ENCODE measurements around the gene PSEN2. TPM values are rescaled to one million over a fixed set of nuclear protein-coding genes. Genes with fewer than 3 reads are reported as not detected.
"Not testable (repeated sequence)": the region's sequence is repeated elsewhere in the genome, so short reads cannot be mapped to it uniquely, and the experiment has no call there.

PSEN2 gene
- total RNA-seq, 2 experiments from 2014 or later, result 0.81 to 1.2 TPM

- H3K27me3 Mint-ChIP-seq, result peaks cover 4% of the 10 kb centered on the region
- intact Hi-C loops (cut with DNase I, micrococcal nuclease), result no loop called here
- POLR2A ChIA-PET, result no interaction called here
- no peak for TF ChIP-seq CTCF (IDR thresholded peaks at IDR 0.05)
- no peak overlapping the region for H3K27ac Mint-ChIP-seq
- ATAC-seq (ENCODE audit: poor library complexity) (no peak), DNase-seq (no peak)
- Histone ChIP-seq H3K27ac (ENCODE audit: low read depth in 1 of 2, low read length in 2 of 2) (no peak overlapping the region), H3K4me1 (ENCODE audit: insufficient read depth, low read length) (no peaks in the 10 kb centered on the region), H3K36me3 (ENCODE audit: insufficient read depth, low read length) (no peaks in the 10 kb centered on the region), H3K4me3 (ENCODE audit: low read length) (no peak overlapping the region), H3K27me3 (ENCODE audit: control insufficient read depth in 1 of 2, insufficient read depth in 2 of 2, low read length in 2 of 2) (no peaks in the 10 kb centered on the region), H3K9me3 (ENCODE audit: control insufficient read depth in 1 of 2, insufficient read depth in 1 of 2, low read length in 2 of 2) (no peaks in the 10 kb centered on the region)
- H3K9me3 Mint-ChIP-seq, result no peaks in the 10 kb centered on the region
- no peak overlapping the region for H3K4me3 Mint-ChIP-seq
- CTCF ChIA-PET, result no interaction called here
- no peaks in the 10 kb centered on the region for H3K36me3 Mint-ChIP-seq (ENCODE audit: low read depth)
- no peaks in the 10 kb centered on the region for H3K4me1 Mint-ChIP-seq (ENCODE audit: low read depth)
Measured at GRCh38 chr1:226921504-226921903, 51.1 kb downstream of the PSEN2 start.

- H3K9me3 Mint-ChIP-seq; H3K27ac Mint-ChIP-seq; H3K4me3 Mint-ChIP-seq; H3K36me3 ChIP-seq (ENCODE audit: insufficient read depth, low read length); H3K9me3 ChIP-seq (ENCODE audit: control insufficient read depth in 1 of 2, insufficient read depth in 1 of 2, low read length in 2 of 2); H3K27me3 Mint-ChIP-seq; H3K27ac ChIP-seq (ENCODE audit: low read depth in 1 of 2, low read length in 2 of 2); DNase-seq; H3K36me3 Mint-ChIP-seq (ENCODE audit: low read depth); ATAC-seq (ENCODE audit: poor library complexity); POLR2A ChIA-PET; H3K4me1 Mint-ChIP-seq (ENCODE audit: low read depth); CTCF ChIA-PET; H3K4me1 ChIP-seq (ENCODE audit: insufficient read depth, low read length); H3K4me3 ChIP-seq (ENCODE audit: low read length); H3K27me3 ChIP-seq (ENCODE audit: control insufficient read depth in 1 of 2, insufficient read depth in 2 of 2, low read length in 2 of 2): not testable (repeated sequence)
- intact Hi-C loops (cut with DNase I, micrococcal nuclease), result loop anchor here in 1 of 2 experiments (10.0 kb wide), 2 partner anchors 505 to 865 kb away; partner anchors contain the start of gene H3-3A
Measured at GRCh38 chr1:226929260-226930111, 59.1 kb downstream of the PSEN2 start.

- CTCF ChIA-PET, result no interaction called here
- intact Hi-C loops (cut with DNase I, micrococcal nuclease), result loop anchor here in 1 of 2 experiments (10.0 kb wide), 2 partner anchors 510 to 870 kb away; partner anchors contain the start of gene H3-3A
- no peak overlapping the region for H3K27ac Mint-ChIP-seq
- H3K4me3 Mint-ChIP-seq, result no peak overlapping the region
- H3K36me3 ChIP-seq (ENCODE audit: insufficient read depth, low read length), result no peaks in the 10 kb centered on the region
- no peak for ATAC-seq (ENCODE audit: poor library complexity)
- H3K9me3 ChIP-seq (ENCODE audit: control insufficient read depth in 1 of 2, insufficient read depth in 1 of 2, low read length in 2 of 2), result peaks cover 0 to 19% of the 10 kb centered on the region in 2 experiments
- H3K9me3 Mint-ChIP-seq, result peaks cover 13% of the 10 kb centered on the region
- no peak for TF ChIP-seq CTCF (IDR thresholded peaks at IDR 0.05)
- H3K27ac ChIP-seq (ENCODE audit: low read depth in 1 of 2, low read length in 2 of 2), result no peak overlapping the region
- peaks cover 20% of the 10 kb centered on the region for H3K4me1 Mint-ChIP-seq (ENCODE audit: low read depth)
- peaks cover 18% of the 10 kb centered on the region for H3K4me1 ChIP-seq (ENCODE audit: insufficient read depth, low read length)
- peaks cover 14% of the 10 kb centered on the region for H3K36me3 Mint-ChIP-seq (ENCODE audit: low read depth)
- POLR2A ChIA-PET, result no interaction called here
- H3K27me3 Mint-ChIP-seq, result no peaks in the 10 kb centered on the region
- no peak overlapping the region for H3K4me3 ChIP-seq (ENCODE audit: low read length)
- no peaks in the 10 kb centered on the region for H3K27me3 ChIP-seq (ENCODE audit: control insufficient read depth in 1 of 2, insufficient read depth in 2 of 2, low read length in 2 of 2)
- no peak for DNase-seq
Measured at GRCh38 chr1:226934483-226935237, 64.2 kb downstream of the PSEN2 start.
